GM19099 (cell line): ENCODE results near the gene FOXL2.

Experiments used
- POLR2A ChIP-seq: IDR thresholded peaks from 3 replicates; pipeline ENCODE4 v1.6.1; 2011; ENCODE audit warnings: low read depth; ENCODE audit not compliant: insufficient read length; ENCODE audit errors: extremely low read depth

The FOXL2 gene

DNA sequence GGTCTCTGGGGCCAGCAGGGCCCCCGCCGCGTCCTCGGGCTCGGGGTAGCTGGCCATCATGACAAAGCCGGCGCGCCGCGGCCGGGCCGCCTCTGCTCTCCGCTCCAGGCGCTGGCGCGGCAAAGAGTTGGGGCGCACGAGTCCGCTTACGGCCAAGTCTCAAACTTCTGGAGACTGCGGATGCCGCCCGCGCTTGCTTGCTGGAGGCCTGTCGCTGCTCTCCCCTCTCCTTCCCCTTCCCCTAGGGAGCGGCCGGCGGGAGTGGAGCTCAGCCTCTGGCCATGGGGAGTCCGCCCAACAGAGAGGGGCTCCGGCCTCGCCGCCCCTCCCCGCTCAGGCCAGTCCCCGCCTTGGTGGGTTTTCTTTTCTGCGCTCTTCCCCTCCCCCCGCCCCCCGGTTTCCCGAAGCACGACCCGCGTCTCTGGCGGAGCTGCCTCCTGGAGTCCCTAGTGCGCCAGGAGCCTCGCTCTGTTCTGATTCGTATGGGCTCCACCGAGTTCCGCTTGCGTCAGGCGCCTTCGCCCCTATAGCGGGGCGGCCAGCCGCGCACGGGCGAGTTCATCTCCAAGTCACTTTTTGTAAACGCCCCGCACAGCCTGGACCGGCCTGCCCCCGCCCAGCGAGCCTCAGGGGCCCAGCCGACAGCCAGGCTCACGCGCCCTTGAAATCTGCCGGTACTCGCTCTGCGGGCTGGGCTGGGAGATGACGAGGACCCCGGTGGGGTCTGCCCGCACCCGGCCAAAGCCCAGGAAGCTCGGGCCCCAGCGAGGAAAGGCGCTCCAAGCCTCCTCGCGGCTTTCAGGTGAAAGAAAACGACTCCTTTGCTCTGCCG, at the start of gene FOXL2, which contains the start of gene FOXL2NB:
TSS of gene FOXL2 (minus strand) at position 475 of the 832 bp plus-strand sequence. CDS start at position 60, 415 bp downstream.
TSS of gene FOXL2NB (plus strand) at position 555 of the 832 bp plus-strand sequence. CDS start at position 703, 148 bp downstream.
- no peak for TF ChIP-seq POLR2A

DNA sequence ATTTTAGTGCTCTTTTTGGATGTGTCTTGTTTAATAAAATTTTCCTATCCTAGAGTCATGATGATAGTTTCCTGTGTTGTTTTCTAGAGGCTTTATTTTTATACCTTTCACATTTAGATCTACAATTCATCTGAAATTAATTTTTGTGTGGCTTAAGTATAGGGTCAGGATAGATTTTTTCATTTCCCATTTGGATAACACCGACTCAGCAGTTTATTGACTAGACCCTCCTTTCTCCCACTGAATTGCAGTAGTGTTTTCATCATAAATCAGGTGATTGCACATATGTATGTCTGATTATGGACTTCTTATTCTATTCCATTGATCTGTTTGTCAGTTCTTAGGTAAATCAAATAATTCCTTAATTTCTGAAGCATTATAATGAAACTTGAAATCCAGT, 48.8 kb upstream of the FOXL2 start:
- no peak for TF ChIP-seq POLR2A

DNA sequence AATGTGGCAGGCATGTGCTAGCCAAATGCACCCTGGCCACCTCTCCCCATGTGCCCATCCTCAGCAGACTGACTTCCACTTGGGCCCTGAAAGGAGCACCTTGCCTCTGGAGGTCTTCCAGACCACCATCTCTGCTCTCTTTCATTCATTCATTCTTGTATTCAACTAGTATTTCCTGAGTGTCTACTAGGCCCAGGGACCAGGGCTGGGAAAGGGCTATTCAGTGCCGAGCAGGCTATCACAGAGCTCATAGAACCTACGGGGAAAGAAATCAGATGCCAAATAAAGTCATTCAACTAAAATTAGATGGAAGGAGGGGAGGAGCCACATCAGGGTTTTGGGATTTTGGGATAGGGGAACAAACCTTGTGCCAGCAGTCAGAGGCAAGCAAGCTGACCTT, 40.2 kb upstream of the FOXL2 start:
- TF ChIP-seq POLR2A, result no peak

DNA sequence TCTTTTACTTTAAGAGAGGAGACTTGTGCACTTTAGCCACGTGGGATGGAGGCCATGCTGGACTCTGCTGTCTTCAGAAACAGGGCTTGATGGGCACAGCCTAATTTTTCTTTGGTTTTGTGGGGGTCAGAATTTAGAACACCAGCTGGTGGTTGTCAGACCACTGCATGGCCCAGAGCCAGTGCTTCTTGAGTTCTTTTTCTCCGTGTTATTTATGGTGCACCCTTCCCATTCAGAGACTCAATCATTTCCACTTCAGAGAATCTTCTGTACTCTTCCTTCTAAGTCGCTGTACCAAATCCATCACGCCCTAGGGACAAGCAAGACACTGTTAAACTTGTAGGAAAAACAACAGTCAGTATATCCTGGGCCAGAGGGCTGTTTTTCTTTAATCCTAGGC, 39.0 kb upstream of the FOXL2 start:
- TF ChIP-seq POLR2A, result no peak

DNA sequence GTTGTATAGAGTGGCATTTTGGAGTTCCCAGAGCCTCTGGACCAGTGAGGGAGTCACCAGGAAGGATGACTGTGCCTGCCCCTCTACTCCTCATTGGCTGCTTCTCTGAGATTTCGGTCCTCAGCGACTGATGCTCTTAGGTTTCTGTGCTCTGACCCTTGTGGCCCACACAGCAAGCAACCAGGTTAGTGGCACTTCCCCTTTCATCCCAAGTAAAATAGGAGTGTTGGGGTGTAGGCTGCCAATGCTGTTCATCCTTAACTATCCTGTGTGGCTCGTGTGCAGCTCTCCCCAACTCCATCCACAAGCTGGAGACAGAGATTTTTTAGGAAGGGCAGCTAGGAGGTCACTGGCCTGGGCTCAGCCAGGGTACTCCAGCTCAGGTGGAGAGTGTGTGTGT, 37.9 kb upstream of the FOXL2 start:
- no peak for TF ChIP-seq POLR2A

DNA sequence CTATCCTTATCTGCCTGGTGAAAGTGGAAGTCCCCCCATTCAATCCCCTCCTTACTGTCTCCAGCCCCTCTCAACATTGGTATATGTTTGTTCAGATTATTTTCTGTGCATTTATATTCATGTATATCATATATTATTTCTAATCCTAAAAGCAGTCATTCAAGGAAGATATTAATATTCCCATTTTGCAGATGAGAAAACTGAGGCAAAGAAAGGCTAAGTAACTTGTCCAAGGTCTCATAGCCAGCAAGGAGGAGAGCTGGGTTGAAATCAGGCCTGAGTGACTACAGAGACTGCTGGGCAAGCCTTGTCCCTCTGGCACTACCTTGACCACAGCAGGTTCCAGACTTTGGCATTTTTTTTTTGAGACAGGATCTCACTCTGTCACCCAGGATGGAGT, 29.1 kb upstream of the FOXL2 start:
- no peak for TF ChIP-seq POLR2A

DNA sequence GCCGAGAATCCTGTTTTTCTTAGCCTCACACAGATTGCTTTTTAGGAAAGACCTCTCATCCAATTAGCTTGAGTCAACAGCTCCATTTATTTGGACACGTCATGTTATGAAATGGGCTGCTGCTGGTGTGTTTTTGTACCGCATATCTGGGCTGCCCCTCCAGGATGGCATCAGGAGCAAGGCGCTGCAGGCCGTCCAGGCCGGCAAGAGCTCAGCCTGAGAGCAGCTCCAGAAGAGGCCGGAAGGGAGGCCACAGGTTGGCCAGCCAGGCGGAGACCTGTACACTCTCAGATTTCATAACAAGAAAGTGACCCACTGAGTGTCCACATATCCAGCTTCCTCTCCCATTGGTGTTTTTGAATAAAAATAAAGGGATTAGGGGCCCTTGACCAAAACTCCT, 28.4 kb upstream of the FOXL2 start:
- TF ChIP-seq POLR2A, result no peak

DNA sequence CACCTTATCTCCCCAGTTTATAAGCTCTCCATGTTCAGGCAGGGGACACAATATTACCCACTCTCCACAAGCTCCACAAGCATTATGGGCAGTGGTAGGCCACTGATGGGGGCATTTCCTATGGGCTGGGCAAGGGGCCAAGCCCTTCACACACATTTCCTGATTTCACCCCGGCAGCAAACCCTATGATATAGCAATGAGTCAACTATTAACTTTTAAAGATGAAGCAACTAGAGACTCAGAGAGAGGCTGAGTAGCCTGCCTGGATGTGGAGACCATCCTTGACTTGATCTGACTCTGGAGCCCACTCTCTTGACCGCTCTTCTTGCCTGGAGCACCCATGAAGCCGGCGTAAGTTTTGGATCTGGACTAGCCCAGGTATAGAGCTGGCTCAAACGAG, 27.5 kb upstream of the FOXL2 start:
- TF ChIP-seq POLR2A, result no peak

DNA sequence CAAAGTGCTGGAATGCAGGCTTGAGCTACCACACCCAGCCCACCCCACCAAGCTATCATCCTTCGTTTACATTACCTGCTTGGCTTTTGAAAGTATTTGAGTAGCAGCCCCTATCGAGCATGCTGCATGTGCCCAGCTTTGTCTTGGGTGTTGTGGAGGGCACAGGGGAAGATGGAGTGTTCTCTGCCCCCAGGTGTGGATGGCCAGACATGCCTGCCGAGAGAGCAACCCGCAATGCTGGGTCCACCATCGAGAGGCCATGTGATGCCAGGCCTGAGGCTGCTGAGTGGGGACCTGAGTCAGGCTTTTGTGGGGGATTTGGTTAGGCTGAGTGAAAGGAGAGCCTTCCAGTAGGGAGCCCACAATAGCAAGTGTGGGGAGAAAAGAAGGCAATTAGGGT, 26.0 kb upstream of the FOXL2 start:
- no peak for TF ChIP-seq POLR2A

DNA sequence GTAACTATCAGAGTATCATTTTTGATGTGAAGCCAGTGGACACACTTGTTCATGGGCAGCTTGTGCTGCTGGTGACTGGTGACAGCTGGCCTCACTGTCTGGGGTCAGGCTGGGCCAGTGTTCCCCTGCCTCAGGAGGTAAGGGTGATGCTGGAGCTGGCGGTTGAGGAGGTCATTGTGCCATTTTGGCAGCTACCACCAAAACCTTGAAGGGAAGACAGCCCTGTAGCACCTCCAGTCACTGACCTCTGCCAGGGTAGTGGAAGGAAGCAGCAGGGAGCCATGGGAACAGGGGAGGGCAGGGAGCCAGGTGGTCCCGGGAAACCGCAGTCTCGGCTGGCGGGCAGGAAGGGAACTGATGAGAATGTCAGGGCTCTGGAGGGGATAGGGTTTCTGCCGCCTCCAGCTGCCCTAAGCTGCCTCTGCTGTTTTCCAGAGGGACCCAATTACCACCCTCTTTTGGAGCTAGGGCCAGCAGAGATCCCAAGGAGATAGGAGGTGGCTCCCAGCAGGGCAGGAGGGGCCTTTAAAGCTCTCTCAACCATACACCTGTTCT, 24.9 kb upstream of the FOXL2 start:
- no peak for TF ChIP-seq POLR2A

DNA sequence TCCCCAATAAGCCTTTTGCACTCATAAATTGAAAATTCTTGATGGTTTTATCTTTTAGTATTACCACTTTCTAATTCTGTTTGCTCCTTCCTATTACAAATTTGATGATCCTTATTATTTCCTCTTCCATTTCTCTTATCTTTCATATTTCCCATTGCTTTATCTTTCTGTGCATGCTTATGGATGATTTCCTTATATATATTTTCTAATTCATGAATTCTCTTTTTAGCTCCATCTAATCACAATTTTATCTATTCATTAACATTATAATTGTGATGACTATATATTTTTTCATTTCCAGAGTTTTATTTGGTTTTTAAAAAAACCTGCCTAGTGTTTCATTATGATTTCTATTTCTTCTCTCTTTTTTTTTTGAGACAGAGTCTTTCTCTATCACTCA, 18.0 kb upstream of the FOXL2 start:
- no peak for TF ChIP-seq POLR2A

DNA sequence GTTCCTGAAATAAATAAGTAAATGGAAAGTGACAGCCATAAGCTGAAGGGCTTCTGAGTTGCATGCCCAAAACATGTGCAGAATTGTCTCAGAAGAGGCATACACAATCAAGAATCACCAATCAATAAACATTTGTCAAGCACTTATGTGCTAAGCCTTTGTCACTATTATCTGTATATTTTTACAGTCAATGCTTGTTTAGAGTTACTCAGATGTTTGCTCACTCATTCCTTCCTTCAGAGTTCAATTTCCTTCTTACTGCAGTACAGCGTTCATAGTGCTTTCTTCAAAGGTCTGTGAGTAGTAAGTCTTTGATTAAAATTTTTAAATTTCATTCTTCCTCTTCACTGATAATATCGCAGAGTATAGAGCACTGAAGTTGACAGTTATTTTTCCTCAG, 17.3 kb upstream of the FOXL2 start:
- no peak for TF ChIP-seq POLR2A

DNA sequence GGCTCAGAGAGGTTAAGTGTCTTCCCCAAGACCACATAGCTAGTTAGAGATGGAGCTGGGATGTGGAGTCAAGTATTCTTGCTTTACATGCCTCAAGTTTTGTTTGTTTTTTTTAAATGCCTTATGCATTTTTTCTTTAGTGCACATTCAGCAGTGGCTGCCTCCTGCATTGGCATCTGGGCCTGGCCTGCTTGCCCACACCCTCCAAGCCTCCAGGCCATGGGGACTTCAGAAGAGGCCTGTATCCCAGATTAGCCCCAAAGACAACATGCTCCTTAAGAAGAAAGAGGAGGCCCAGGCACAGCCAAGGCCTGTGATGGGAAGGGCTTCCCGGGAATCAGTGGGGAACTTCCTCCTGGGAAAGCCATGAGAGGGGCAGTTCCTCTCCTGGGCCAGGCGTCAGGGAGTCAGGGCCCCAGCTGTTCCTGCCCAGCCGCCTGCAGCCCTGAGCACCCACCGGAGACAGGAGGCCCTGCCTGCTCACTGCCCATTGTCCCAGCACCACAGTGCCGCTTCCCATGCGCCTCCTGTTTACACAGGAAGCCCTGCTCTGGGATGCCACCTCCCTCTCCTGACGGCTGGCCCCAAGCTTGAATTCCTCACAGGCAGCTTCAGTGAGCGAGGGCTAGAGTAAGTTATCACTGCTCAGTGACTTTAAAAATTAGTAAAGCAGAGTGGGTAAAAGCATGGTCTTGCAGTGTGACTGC, 16.1 kb upstream of the FOXL2 start:
- TF ChIP-seq POLR2A, result no peak

DNA sequence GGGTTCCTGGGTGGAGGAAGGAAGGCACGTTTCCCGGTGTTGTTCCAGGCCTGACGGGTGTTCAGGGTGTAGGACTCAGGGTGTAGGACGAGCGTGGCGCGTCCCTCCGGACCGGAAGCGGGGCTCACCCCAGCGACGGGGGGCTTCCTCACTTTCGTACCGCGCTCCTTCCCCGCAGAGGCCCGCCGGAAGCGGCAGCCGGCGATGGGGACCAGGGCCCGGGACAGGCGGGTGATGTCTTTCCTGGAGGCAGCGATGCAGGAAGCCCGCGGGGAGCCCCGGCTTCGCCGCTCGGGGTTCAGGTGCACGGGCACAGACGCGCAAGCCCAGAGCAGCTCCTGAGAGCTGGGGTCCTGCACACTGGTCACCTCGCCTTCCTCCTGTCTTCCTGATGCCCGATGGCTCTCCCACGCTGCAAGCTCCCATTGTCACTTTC, 13.5 kb upstream of the FOXL2 start:
- no peak for TF ChIP-seq POLR2A

DNA sequence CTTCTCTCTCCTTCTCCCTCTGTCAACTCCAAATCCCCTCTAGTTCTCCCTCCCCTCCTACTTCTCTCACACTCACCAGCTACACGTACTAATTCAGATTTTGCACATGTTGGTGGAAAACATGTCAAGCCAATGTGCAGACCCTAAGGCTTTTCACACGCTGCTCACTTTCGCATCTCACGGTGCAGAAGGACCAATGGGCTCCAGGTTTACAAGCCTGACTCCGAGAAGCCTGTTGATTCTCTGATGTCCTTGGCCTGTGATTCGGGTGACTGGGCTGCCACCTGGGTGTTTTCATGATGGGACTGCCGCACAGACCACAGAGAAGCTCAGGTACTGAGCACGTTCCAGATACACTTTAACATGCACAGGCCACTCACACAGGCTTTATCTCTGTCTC, 3.8 kb upstream of the FOXL2 start:
- no peak for TF ChIP-seq POLR2A
